Measurements from ENCODE around the gene PTGES.
A peak's percentile ranks its signal among the peaks of the same experiment; 100 is the strongest.

Gene PTGES

GRCh38 chr9:129746092-129746777, 6.6 kb downstream of the PTGES start:
- no peak for DNase-seq (ENCODE audit: low read depth in 2 of 2)

- DNase-seq (ENCODE audit: low read depth in 2 of 2): no peak
Observed at GRCh38 chr9:129745200-129745599, 7.6 kb downstream of the PTGES start.

- DNase-seq (ENCODE audit: low read depth in 2 of 2): no peak
Observed at GRCh38 chr9:129740666-129741464, 12.0 kb downstream of the PTGES start.

- DNase-seq (ENCODE audit: low read depth in 2 of 2): no peak
Observed at GRCh38 chr9:129740174-129740573, 12.7 kb downstream of the PTGES start.

GRCh38 chr9:129739432-129739831, 13.4 kb downstream of the PTGES start:
- DNase-seq (ENCODE audit: low read depth in 2 of 2): no peak

GRCh38 chr9:129737479-129738274, 15.2 kb downstream of the PTGES start:
- peak; percentile 85 to 86 for DNase-seq (ENCODE audit: low read depth in 2 of 2)

- DNase-seq (ENCODE audit: low read depth in 2 of 2): no peak
Observed at GRCh38 chr9:129736334-129736733, 16.5 kb downstream of the PTGES start.

GRCh38 chr9:129735546-129735945, 17.3 kb downstream of the PTGES start:
- no peak for DNase-seq (ENCODE audit: low read depth in 2 of 2)

GRCh38 chr9:129733632-129733953, 19.2 kb downstream of the PTGES start:
- no peak for DNase-seq (ENCODE audit: low read depth in 2 of 2)

GRCh38 chr9:129732946-129733631, 19.8 kb downstream of the PTGES start:
- DNase-seq (ENCODE audit: low read depth in 2 of 2): no peak

GRCh38 chr9:129732100-129732499, 20.7 kb downstream of the PTGES start:
- no peak for DNase-seq (ENCODE audit: low read depth in 2 of 2)

GRCh38 chr9:129731477-129732085, 21.3 kb downstream of the PTGES start:
- no peak for DNase-seq (ENCODE audit: low read depth in 2 of 2)

- DNase-seq (ENCODE audit: low read depth in 2 of 2): no peak
Observed at GRCh38 chr9:129728744-129729143, 24.1 kb downstream of the PTGES start.

GRCh38 chr9:129726322-129727160, 26.3 kb downstream of the PTGES start:
- peak; percentile 39 to 57 for DNase-seq (ENCODE audit: low read depth in 2 of 2)

- no peak for DNase-seq (ENCODE audit: low read depth in 2 of 2)
Observed at GRCh38 chr9:129725795-129726251, 27.0 kb downstream of the PTGES start.

GRCh38 chr9:129724456-129725190, 28.2 kb downstream of the PTGES start:
- DNase-seq (ENCODE audit: low read depth in 2 of 2): no peak

- DNase-seq (ENCODE audit: low read depth in 2 of 2): no peak
Observed at GRCh38 chr9:129722913-129723312, 29.9 kb downstream of the PTGES start.

GRCh38 chr9:129720865-129721545, 31.8 kb downstream of the PTGES start:
- no peak for DNase-seq (ENCODE audit: low read depth in 2 of 2)

- no peak for DNase-seq (ENCODE audit: low read depth in 2 of 2)
Observed at GRCh38 chr9:129720181-129720864, 32.5 kb downstream of the PTGES start.

Measured in activated CD4-positive, alpha-beta T cell treated with anti-CD3 and anti-CD28 coated beads for 24 hours (primary cell).